H9 (cell line): ENCODE measurements around the gene FAM13B. TPM values are rescaled to one million over a fixed set of nuclear protein-coding genes. Genes with fewer than 3 reads are reported as not detected.
A peak's percentile ranks its signal among the peaks of the same experiment; 100 is the strongest.

Experiments
- DNase-seq: peaks from one replicate; pipeline ENCODE4 v3.0.0-alpha.2; 2017
- H2AFZ ChIP-seq: one replicate; pipeline ENCODE4 v1.6.1; 2013; ENCODE audit warnings: mild to moderate bottlenecking, low read length, control low read depth, moderate library complexity
- H2AK5ac ChIP-seq: 2 replicates; pipeline ENCODE4 v1.6.1; 2013; ENCODE audit warnings: low read length, control low read depth, mixed read lengths; ENCODE audit not compliant: insufficient read length
- H2BK120ac ChIP-seq: one replicate; pipeline ENCODE4 v1.6.1; 2013; ENCODE audit warnings: low read depth, mild to moderate bottlenecking, low read length, control low read depth, inconsistent platforms; ENCODE audit not compliant: poor library complexity, severe bottlenecking
- H2BK12ac ChIP-seq: 2 replicates; pipeline ENCODE4 v1.6.1; 2013; ENCODE audit warnings: low read length, control low read depth, mixed read lengths, low read depth; ENCODE audit not compliant: insufficient read length
- H2BK15ac ChIP-seq: 2 replicates; pipeline ENCODE4 v1.6.1; 2013; ENCODE audit warnings: low read depth, low read length, control low read depth
- H2BK20ac ChIP-seq: one replicate; pipeline ENCODE4 v1.6.1; 2013; ENCODE audit warnings: low read depth, mild to moderate bottlenecking, low read length, control low read depth, inconsistent platforms; ENCODE audit not compliant: poor library complexity, severe bottlenecking
- H2BK5ac ChIP-seq: 2 replicates; pipeline ENCODE4 v1.6.1; 2013; ENCODE audit warnings: low read length, control low read depth, mixed read lengths; ENCODE audit not compliant: insufficient read length
- H3K14ac ChIP-seq: 2 replicates; pipeline ENCODE4 v1.6.1; 2013; ENCODE audit warnings: low read length, control low read depth; ENCODE audit not compliant: insufficient read depth
- H3K18ac ChIP-seq: 2 replicates; pipeline ENCODE4 v1.6.1; 2013; ENCODE audit warnings: low read depth, mild to moderate bottlenecking, mixed read lengths, low read length, control low read depth; ENCODE audit not compliant: insufficient read length
- H3K23ac ChIP-seq: 2 replicates; pipeline ENCODE4 v1.6.1; 2013; ENCODE audit warnings: low read length, control low read depth, mixed read lengths, low read depth; ENCODE audit not compliant: insufficient read length
- H3K23me2 ChIP-seq: 2 replicates; pipeline ENCODE4 v1.6.1; 2013; ENCODE audit warnings: low read depth, mild to moderate bottlenecking, mixed read lengths, low read length, control low read depth; ENCODE audit not compliant: insufficient read length, poor library complexity, severe bottlenecking
- H3K27ac ChIP-seq: 2 replicates; pipeline ENCODE4 v1.5.1; 2013; ENCODE audit warnings: low read length, control low read depth, mixed read lengths, low read depth; ENCODE audit not compliant: insufficient read length
- H3K27me3 ChIP-seq: 2 replicates; pipeline ENCODE4 v1.6.1; 2013; ENCODE audit warnings: low read length, control low read depth, inconsistent platforms; ENCODE audit not compliant: insufficient read depth
- H3K4ac ChIP-seq: 2 replicates; pipeline ENCODE4 v1.6.1; 2013; ENCODE audit warnings: low read depth, mild to moderate bottlenecking, control low read depth, inconsistent platforms, low read length, moderate library complexity
- H3K4me1 ChIP-seq: 2 replicates; pipeline ENCODE4 v1.6.1; 2013; ENCODE audit warnings: low read length, control low read depth, inconsistent platforms; ENCODE audit not compliant: insufficient read depth
- H3K4me2 ChIP-seq: 2 replicates; pipeline ENCODE4 v1.6.1; 2013; ENCODE audit warnings: low read length, control low read depth, mixed read lengths; ENCODE audit not compliant: insufficient read length, insufficient read depth
- H3K56ac ChIP-seq: 2 replicates; pipeline ENCODE4 v1.6.1; 2013; ENCODE audit warnings: low read depth, mild to moderate bottlenecking, mixed read lengths, low read length, control low read depth; ENCODE audit not compliant: insufficient read length
- H3K79me1 ChIP-seq: 2 replicates; pipeline ENCODE4 v1.6.1; 2013; ENCODE audit warnings: low read depth, mild to moderate bottlenecking, moderate library complexity, low read length, control low read depth, inconsistent platforms; ENCODE audit not compliant: insufficient read depth, poor library complexity, severe bottlenecking
- H3K79me2 ChIP-seq: 2 replicates; pipeline ENCODE4 v1.6.1; 2013; ENCODE audit warnings: low read length, control low read depth, inconsistent platforms; ENCODE audit not compliant: insufficient read depth
- H3K9ac ChIP-seq: 2 replicates; pipeline ENCODE4 v1.6.1; 2013; ENCODE audit warnings: low read length, control low read depth, mixed read lengths; ENCODE audit not compliant: insufficient read length; ENCODE audit errors: extremely low read depth
- H3K9me3 ChIP-seq: one replicate; pipeline ENCODE4 v1.6.1; 2013; ENCODE audit warnings: low read depth, low read length, inconsistent platforms; ENCODE audit not compliant: control insufficient read depth
- H3T11ph ChIP-seq: one replicate; pipeline ENCODE4 v1.6.1; 2013; ENCODE audit warnings: mild to moderate bottlenecking, low read length, control low read depth, inconsistent platforms
- H4K20me1 ChIP-seq: one replicate; pipeline ENCODE4 v1.6.1; 2013; ENCODE audit not compliant: control insufficient read depth, insufficient read length, insufficient read depth
- H4K5ac ChIP-seq: 2 replicates; pipeline ENCODE4 v1.6.1; 2013; ENCODE audit warnings: low read depth, mild to moderate bottlenecking, mixed read lengths, low read length, control low read depth; ENCODE audit not compliant: insufficient read length
- H4K8ac ChIP-seq: replicated peaks from 2 replicates; pipeline ENCODE4 v1.6.1; 2013; ENCODE audit warnings: low read length, control low read depth, mixed read lengths, low read depth; ENCODE audit not compliant: insufficient read length
- H4K91ac ChIP-seq: 2 replicates; pipeline ENCODE4 v1.6.1; 2013; ENCODE audit warnings: low read depth, mild to moderate bottlenecking, moderate library complexity, mixed read lengths, low read length, control low read depth; ENCODE audit not compliant: insufficient read length
- H3K27ac Mint-ChIP-seq, 3 experiments: 2 replicates in 2 of 3; 3 replicates in 1 of 3; pipeline ENCODE4 v1.8.0; 2020 to 2021; ENCODE audit warnings: mixed read lengths in 3 of 3, mild to moderate bottlenecking in 1 of 3, moderate library complexity in 1 of 3
- H3K27me3 Mint-ChIP-seq: 2 replicates; pipeline ENCODE4 v1.8.0; 2021; ENCODE audit warnings: low read depth, mild to moderate bottlenecking, moderate library complexity, mixed read lengths
- H3K36me3 Mint-ChIP-seq, 3 experiments: 2 replicates in 2 of 3; 3 replicates in 1 of 3; pipeline ENCODE4 v1.8.0; 2020 to 2021; ENCODE audit warnings: low read depth in 3 of 3, mixed read lengths in 3 of 3; ENCODE audit not compliant: insufficient read depth in 1 of 3
- H3K4me1 Mint-ChIP-seq, 2 experiments: 2 replicates each; pipeline ENCODE4 v1.8.0; 2020; ENCODE audit warnings: mixed read lengths in 2 of 2
- H3K4me3 Mint-ChIP-seq, 2 experiments: 2 replicates in 1 of 2; 3 replicates in 1 of 2; pipeline ENCODE4 v1.8.0; 2020 to 2021; ENCODE audit warnings: mild to moderate bottlenecking in 2 of 2, mixed read lengths in 2 of 2, moderate library complexity in 1 of 2
- H3K9me3 Mint-ChIP-seq, 2 experiments: 2 replicates in 1 of 2; 3 replicates in 1 of 2; pipeline ENCODE4 v1.8.0; 2020; ENCODE audit warnings: mild to moderate bottlenecking in 2 of 2, mixed read lengths in 2 of 2, moderate library complexity in 1 of 2
- WGBS: extraction: QIAGEN DNeasy Blood & Tissue Kit; methylation state at CpG from one replicate; pipeline ENCODE4 v1.1.7; 2013; ENCODE audit warnings: missing lambda C conversion rate, low lambda C conversion rate, mixed read lengths; ENCODE audit not compliant: insufficient read length; ENCODE audit errors: extremely low coverage; 5-methylcytosine and 5-hydroxymethylcytosine counted together
- total RNA-seq: library from RNA; stranded (reverse); gene quantifications from 2 replicates; pipeline ENCODE4 v1.2.1, GENCODE V29; 2021
- TF ChIP-seq, protein P1 (sequence below): fragments of 200-600 bp; sonication (generic); conservative IDR thresholded peaks from 3 replicates; pipeline ENCODE4 v1.8.0; 2021; ENCODE audit warnings: antibody characterized with exemption, mild to moderate bottlenecking

FAM13B gene
- total RNA-seq, 1 experiment from 2014 or later, result 23.0 TPM

DNA sequence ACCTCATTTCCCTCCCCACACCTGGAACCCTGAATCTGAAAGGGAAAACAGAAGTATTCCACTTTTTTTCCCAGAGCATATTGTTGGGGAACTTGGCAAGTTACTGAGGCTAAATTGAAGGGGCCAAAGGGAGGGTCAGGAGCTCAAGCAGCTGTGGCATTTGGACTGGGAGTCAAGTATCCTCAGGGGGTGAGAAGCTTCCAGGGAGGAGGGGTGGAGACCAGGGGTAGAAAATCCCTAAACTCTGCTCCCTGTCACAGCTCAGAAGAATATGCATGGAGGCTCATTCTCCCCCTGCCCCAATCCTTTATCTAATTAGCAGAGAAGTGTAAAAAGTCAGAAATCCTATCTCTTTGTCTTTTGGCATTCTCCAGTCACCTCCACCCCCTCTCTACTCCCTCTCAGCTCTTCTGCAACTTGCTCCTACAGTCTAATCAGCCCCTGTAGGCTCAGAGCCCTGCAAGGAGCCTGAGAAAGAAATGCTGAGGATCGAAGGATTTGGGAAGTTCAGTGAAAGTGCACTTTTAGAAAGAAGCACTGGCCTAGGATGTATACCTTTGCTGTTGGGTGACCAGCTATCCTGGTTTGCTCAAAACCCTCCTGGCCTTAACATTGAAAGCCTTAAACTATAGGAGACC, 45.2 kb upstream of the FAM13B start:
- Histone ChIP-seq H3K27me3 (no peaks in the 10 kb centered on the region; the same call in 1 of the 2 replicates), H4K91ac (no peak overlapping the region), H2BK5ac (no peak overlapping the region), H3K4me2 (no peak overlapping the region), H3K14ac (no peak overlapping the region), H3K56ac (no peak overlapping the region), H3K18ac (no peak overlapping the region), H2BK20ac (no peak overlapping the region), H4K8ac (no peak overlapping the region), H2BK15ac (no peak overlapping the region), H4K5ac (no peak overlapping the region), H3K23me2 (no peaks in the 10 kb centered on the region), H2AK5ac (no peak overlapping the region), H3K79me2 (no peaks in the 10 kb centered on the region), H3K27ac (no peak overlapping the region), H3T11ph (no peak overlapping the region), H3K9me3 (no peaks in the 10 kb centered on the region), H3K9ac (no peak overlapping the region), H3K23ac (no peak overlapping the region), H2BK120ac (no peak overlapping the region), H4K20me1 (no peaks in the 10 kb centered on the region), H3K4me1 (peaks cover 4% of the 10 kb centered on the region; the same call in 1 of the 2 replicates), H2BK12ac (no peak overlapping the region), H3K4ac (no peak overlapping the region), H3K79me1 (no peaks in the 10 kb centered on the region), H2AFZ (peak overlapping the region; percentile 45)
- Mint-ChIP-seq H3K27me3 (peaks cover 8% of the 10 kb centered on the region), H3K27ac (peak overlapping the region in 2 of 3 experiments; percentile 23 to 37; a peak in 1 of 7 replicates), H3K36me3 (no peaks in the 10 kb centered on the region), H3K9me3 (no peaks in the 10 kb centered on the region), H3K4me3 (no peak overlapping the region), H3K4me1 (peaks cover 26% of the 10 kb centered on the region in 2 experiments)
- no peak for DNase-seq
- WGBS, result no CpG with 5 or more reads among the region's 1 CpG
- TF ChIP-seq, protein P1, sequence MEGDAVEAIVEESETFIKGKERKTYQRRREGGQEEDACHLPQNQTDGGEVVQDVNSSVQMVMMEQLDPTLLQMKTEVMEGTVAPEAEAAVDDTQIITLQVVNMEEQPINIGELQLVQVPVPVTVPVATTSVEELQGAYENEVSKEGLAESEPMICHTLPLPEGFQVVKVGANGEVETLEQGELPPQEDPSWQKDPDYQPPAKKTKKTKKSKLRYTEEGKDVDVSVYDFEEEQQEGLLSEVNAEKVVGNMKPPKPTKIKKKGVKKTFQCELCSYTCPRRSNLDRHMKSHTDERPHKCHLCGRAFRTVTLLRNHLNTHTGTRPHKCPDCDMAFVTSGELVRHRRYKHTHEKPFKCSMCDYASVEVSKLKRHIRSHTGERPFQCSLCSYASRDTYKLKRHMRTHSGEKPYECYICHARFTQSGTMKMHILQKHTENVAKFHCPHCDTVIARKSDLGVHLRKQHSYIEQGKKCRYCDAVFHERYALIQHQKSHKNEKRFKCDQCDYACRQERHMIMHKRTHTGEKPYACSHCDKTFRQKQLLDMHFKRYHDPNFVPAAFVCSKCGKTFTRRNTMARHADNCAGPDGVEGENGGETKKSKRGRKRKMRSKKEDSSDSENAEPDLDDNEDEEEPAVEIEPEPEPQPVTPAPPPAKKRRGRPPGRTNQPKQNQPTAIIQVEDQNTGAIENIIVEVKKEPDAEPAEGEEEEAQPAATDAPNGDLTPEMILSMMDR, result no peak
